ENCODE results near the gene LCA5.
"Not testable (repeated sequence)": the region's sequence is repeated elsewhere in the genome, so short reads cannot be mapped to it uniquely, and the experiment has no call there.

The LCA5 gene

GRCh38 chr6:79463621-79464050 lies 73.6 kb downstream of the LCA5 start:
- DNase-seq, result no peak

DNA sequence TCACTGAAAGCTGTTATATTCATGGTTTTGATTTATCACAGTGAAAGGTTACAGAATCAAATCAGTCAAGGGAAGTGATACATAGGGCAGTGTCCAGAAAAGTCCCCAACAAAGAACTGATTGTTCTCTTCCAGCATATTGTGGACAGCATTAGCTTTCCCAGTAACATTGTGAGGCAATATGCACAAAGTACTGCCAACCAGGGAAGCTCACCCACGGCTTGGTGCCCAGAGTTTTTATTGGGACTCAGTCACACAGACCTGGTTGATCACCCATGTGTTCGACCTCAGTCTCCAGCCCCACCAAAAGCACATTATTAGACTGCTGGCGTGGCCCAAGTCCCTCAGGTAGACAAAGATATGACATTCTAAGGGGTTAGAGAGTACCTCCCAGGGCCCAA lies 76.0 kb downstream of the LCA5 start:
- DNase-seq, result no peak

GRCh38 chr6:79455446-79455845 lies 81.8 kb downstream of the LCA5 start:
- no peak for DNase-seq

DNA sequence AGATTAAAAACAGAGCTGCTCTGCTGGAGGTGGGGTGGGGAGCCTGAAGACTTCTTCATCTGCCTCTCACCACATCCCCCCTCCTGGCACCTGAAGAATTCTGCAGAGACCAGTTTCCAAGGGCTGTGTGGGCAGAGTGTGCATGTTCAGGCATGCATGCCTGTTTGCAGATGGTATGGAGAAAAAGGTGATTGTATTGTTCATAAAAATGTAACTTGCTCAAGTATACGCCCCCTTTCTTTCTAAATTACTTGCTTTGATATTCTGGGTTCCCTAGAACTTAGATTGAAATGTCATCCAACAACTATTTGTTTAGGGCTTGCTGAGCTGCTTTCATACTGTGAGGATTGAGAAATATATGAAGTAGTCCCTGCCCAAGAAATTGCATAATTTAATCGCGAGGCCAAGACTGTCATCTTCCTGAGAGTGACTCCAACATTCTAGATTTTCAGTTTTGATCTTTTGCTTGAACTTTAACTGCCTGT lies 83.6 kb downstream of the LCA5 start:
- DNase-seq, result no peak

- DNase-seq, result no peak
Measured at GRCh38 chr6:79450984-79451383, 86.2 kb downstream of the LCA5 start.

- DNase-seq, result no peak
Measured at GRCh38 chr6:79446006-79446405, 91.2 kb downstream of the LCA5 start.

DNA sequence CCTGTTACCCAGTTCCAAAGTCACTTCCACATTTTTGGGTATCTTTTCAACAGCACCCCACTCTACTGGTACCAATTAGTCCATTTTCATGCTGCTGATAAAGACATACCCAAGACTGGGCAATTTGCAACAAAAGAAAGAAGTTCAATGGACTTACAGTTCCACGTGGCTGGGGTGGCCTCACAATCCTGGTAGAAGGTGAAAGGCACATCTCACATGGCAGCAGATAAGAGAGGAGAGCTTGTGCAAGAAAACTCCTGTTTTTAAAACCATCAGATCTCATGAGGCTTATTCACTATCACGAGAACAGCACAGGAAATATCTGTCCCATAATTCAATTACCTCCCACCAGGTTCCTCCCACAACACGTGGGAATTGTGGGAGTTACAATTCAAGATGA lies 93.4 kb downstream of the LCA5 start:
- DNase-seq, result not testable (repeated sequence)

- no peak for DNase-seq
Measured at GRCh38 chr6:79441192-79441591, 96.0 kb downstream of the LCA5 start.

GRCh38 chr6:79440598-79440997 lies 96.6 kb downstream of the LCA5 start:
- DNase-seq, result no peak

DNA sequence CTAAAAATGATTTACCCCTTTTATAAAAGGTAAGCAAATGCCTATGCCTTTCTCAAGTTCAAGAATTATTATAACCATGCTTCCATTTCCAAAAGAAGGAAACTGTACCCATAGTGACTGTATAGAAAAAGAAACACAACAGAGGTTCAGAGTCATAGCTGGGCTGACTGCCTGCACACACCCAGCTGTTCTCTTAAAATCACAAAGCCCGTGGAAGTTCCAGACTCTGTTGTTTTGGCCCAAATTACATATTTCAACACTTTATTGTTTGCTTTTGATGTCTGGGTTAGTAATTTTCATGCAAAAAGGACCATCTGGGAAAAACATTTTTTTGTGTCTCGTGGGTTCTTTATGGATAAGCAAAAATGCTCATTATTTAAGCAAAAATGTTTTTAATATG lies 99.2 kb downstream of the LCA5 start:
- no peak for DNase-seq

GRCh38 chr6:79436241-79436640 lies 101.0 kb downstream of the LCA5 start:
- DNase-seq, result no peak

- no peak for DNase-seq
Measured at GRCh38 chr6:79435746-79436145, 101.5 kb downstream of the LCA5 start.
